ENCODE data around the gene RABGAP1L.
"Not testable (repeated sequence)": the region's sequence is repeated elsewhere in the genome, so short reads cannot be mapped to it uniquely, and the experiment has no call there.

Gene RABGAP1L

DNA sequence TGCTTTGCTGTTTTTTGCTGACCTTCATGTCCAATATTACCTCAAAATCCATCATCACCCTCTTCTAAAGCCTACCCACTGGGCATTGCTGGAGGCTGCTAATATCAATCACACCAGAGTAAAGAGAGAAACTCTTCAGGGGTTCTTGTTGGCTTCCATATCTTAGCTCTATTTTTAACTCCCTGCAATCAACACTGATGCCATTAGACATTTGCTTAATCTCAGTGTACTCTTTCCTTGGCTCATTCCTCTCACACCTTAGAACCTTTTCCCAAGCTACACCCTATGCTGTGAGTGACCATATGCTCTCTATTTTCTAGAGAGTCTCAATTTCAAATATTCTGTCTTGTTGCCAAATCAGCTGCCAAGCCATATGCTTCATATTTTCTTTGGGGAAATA lies 40.6 kb upstream of the RABGAP1L start:
- TF ChIP-seq, protein P1, sequence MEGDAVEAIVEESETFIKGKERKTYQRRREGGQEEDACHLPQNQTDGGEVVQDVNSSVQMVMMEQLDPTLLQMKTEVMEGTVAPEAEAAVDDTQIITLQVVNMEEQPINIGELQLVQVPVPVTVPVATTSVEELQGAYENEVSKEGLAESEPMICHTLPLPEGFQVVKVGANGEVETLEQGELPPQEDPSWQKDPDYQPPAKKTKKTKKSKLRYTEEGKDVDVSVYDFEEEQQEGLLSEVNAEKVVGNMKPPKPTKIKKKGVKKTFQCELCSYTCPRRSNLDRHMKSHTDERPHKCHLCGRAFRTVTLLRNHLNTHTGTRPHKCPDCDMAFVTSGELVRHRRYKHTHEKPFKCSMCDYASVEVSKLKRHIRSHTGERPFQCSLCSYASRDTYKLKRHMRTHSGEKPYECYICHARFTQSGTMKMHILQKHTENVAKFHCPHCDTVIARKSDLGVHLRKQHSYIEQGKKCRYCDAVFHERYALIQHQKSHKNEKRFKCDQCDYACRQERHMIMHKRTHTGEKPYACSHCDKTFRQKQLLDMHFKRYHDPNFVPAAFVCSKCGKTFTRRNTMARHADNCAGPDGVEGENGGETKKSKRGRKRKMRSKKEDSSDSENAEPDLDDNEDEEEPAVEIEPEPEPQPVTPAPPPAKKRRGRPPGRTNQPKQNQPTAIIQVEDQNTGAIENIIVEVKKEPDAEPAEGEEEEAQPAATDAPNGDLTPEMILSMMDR (IDR thresholded peaks at IDR 0.05; ENCODE audit: insufficient read depth, low read depth, low read length, missing control alignments), result no peak
- no peak for DNase-seq (ENCODE audit: low read depth)
- no peak overlapping the region for H3K4me3 ChIP-seq (ENCODE audit: low read length)

DNA sequence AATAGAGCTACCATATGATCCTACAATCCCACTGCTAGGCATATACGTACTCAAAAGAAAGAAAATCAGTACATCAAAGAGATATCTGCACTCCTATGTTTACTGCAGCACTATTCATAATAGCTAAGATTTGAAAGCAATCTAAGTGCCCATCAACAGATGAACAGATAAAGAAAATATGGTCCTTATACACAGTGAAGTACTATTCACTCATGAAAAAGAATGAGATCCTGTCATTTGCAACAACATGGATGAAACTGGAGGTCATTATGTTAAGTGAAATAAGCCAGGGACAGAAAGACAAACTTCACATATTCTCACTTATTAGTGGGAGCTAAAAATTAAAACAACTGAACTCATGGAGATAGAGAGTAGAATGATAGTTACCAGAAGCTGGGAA lies 37.0 kb upstream of the RABGAP1L start:
- DNase-seq (ENCODE audit: low read depth); H3K4me3 ChIP-seq (ENCODE audit: low read length): not testable (repeated sequence)

- DNase-seq (ENCODE audit: low read depth), result no peak
- TF ChIP-seq, protein P1 (IDR thresholded peaks at IDR 0.05; ENCODE audit: insufficient read depth, low read depth, low read length, missing control alignments), result no peak
- no peak overlapping the region for H3K4me3 ChIP-seq (ENCODE audit: low read length)
Measured at GRCh38 chr1:174123843-174124242, 35.5 kb upstream of the RABGAP1L start.

- not testable (repeated sequence) for H3K4me3 ChIP-seq (ENCODE audit: low read length); DNase-seq (ENCODE audit: low read depth)
Measured at GRCh38 chr1:174127176-174127575, 32.1 kb upstream of the RABGAP1L start.

GRCh38 chr1:174131032-174131638 lies 28.2 kb upstream of the RABGAP1L start:
- no peak for DNase-seq (ENCODE audit: low read depth)
- H3K4me3 ChIP-seq (ENCODE audit: low read length), result no peak overlapping the region
- TF ChIP-seq, protein P1 (IDR thresholded peaks at IDR 0.05; ENCODE audit: insufficient read depth, low read depth, low read length, missing control alignments), result no peak

DNA sequence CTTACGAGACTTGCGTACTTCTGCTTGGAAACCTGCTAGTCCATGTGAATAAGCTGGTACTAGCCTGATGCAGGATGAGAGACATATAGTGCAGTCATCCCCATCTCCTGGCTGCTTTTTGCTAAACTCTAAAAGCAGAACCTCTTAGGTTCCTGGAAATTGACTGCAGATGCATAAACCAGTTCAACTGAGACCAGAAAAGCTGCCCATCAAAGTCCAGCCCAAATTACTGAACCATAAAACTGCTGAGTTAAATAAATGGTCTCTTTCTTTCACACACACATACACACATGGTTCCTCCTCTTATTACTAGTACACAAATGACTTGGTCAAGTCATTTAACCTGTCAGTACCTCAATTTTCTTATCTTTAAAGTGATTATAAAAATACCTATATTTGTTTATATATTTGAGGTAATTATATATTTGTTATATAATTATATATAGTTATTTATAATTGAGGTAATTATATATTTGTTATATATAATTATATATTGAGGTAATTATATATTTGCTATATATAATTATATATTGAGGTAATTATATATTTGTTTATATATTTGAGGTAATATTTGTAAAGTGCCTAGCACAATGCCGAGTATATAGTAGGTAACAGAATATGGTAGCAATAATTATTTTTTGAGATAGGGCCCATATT lies 25.2 kb upstream of the RABGAP1L start:
- no peak for DNase-seq (ENCODE audit: low read depth)
- no peak overlapping the region for H3K4me3 ChIP-seq (ENCODE audit: low read length)
- TF ChIP-seq, protein P1 (IDR thresholded peaks at IDR 0.05; ENCODE audit: insufficient read depth, low read depth, low read length, missing control alignments), result no peak

- TF ChIP-seq, protein P1 (IDR thresholded peaks at IDR 0.05; ENCODE audit: insufficient read depth, low read depth, low read length, missing control alignments), result no peak
- no peak overlapping the region for H3K4me3 ChIP-seq (ENCODE audit: low read length)
- no peak for DNase-seq (ENCODE audit: low read depth)
Measured at GRCh38 chr1:174135211-174135610, 24.1 kb upstream of the RABGAP1L start.

DNA sequence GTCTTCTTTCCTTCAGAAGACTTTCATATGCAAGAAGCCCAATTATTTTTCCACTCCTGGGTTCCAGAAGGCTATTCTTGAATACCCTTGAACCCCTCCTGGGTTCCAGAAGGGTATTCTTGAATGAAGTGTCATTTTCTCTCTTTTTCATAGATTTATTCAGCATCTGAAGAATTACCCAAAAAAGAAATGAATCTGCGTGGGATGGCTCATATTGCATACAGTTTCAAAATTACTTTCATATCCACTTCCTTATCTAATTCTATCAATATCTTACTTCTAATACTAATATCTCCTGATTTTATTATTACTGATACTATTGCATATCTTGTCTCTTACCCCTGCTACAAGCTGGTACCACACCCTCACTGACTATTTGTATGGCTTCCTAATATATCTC lies 22.6 kb upstream of the RABGAP1L start:
- no peak for DNase-seq (ENCODE audit: low read depth)
- H3K4me3 ChIP-seq (ENCODE audit: low read length), result no peak overlapping the region
- TF ChIP-seq, protein P1 (IDR thresholded peaks at IDR 0.05; ENCODE audit: insufficient read depth, low read depth, low read length, missing control alignments), result no peak
